SU-DHL-6 (cell line): ENCODE results near the gene KRT2.

Experiments
- H2AFZ ChIP-seq: fragments of 200-600 bp; sonication (generic); 2 replicates; pipeline ENCODE4 v1.6.1; 2014; ENCODE audit warnings: low read depth, mild to moderate bottlenecking, moderate library complexity, mixed read lengths, antibody characterized with exemption, low read length; ENCODE audit not compliant: severe bottlenecking
- H3F3A ChIP-seq: fragments of 200-600 bp; shearing (Covaris generic); 2 replicates; pipeline ENCODE4 v1.6.0; 2016; ENCODE audit warnings: antibody characterized with exemption, mild to moderate bottlenecking; ENCODE audit not compliant: insufficient read depth
- H3K27ac ChIP-seq: fragments of 200-600 bp; sonication (generic); 2 replicates; pipeline ENCODE4 v1.5.1; 2016; ENCODE audit warnings: low read depth, mild to moderate bottlenecking, low read length, moderate library complexity, mixed read lengths
- H3K27me3 ChIP-seq: fragments of 200-600 bp; sonication (generic), shearing (Covaris generic); 2 replicates; pipeline ENCODE4 v1.6.0; 2014; ENCODE audit warnings: mild to moderate bottlenecking, low read length
- H3K36me3 ChIP-seq: fragments of 200-600 bp; sonication (generic); 2 replicates; pipeline ENCODE4 v1.6.1; 2014; ENCODE audit warnings: mild to moderate bottlenecking, low read length, mixed read lengths
- H3K4me2 ChIP-seq: fragments of 300-600, 200-600 bp; shearing (Covaris generic), sonication (generic); 2 replicates; pipeline ENCODE4 v1.6.0; 2014; ENCODE audit warnings: low read length, low read depth, mild to moderate bottlenecking; ENCODE audit not compliant: poor library complexity, severe bottlenecking
- H3K4me3 ChIP-seq: fragments of 200-600 bp; sonication (generic); 2 replicates; pipeline ENCODE4 v1.5.1; 2014; ENCODE audit warnings: antibody characterized with exemption, low read length, mild to moderate bottlenecking, mixed read lengths; ENCODE audit not compliant: insufficient read depth, poor library complexity, severe bottlenecking
- H3K79me2 ChIP-seq: fragments of 200-600 bp; sonication (generic); 2 replicates; pipeline ENCODE4 v1.6.1; 2014; ENCODE audit warnings: mild to moderate bottlenecking, low read length, moderate library complexity; ENCODE audit not compliant: insufficient read depth
- H3K9ac ChIP-seq: fragments of 200-600 bp; sonication (generic); 2 replicates; pipeline ENCODE4 v1.7.0; 2014; ENCODE audit warnings: mild to moderate bottlenecking, low read length
- H3K9me2 ChIP-seq: fragments of 200-600 bp; sonication (generic); replicated peaks from 2 replicates; pipeline ENCODE4 v1.6.1; 2014; ENCODE audit warnings: low read length; ENCODE audit not compliant: insufficient read depth
- H3K9me3 ChIP-seq: fragments of 200-600 bp; sonication (generic); 2 replicates; pipeline ENCODE4 v1.6.1; 2014; ENCODE audit warnings: low read length, mixed read lengths; ENCODE audit not compliant: insufficient read depth
- H4K20me1 ChIP-seq: fragments of 200-600 bp; sonication (generic); 2 replicates; pipeline ENCODE4 v1.6.1; 2014; ENCODE audit warnings: low read depth, mild to moderate bottlenecking, antibody characterized with exemption, low read length, moderate library complexity, mixed read lengths
- EZH2phosphoT487 ChIP-seq: fragments of 200-600 bp; sonication (generic), shearing (Covaris generic); conservative IDR thresholded peaks from 2 replicates; pipeline ENCODE4 v1.6.1; 2018; ENCODE audit warnings: mild to moderate bottlenecking, antibody characterized with exemption, low read length, moderate library complexity, mixed read lengths
- TF ChIP-seq, protein P1 (sequence below): fragments of 200-600 bp; sonication (generic); IDR thresholded peaks from one replicate; pipeline ENCODE4 v1.5.1; 2017; ENCODE audit warnings: antibody characterized with exemption, mild to moderate bottlenecking, low read length, moderate library complexity; ENCODE audit not compliant: insufficient read depth, poor library complexity, severe bottlenecking

Gene KRT2

DNA sequence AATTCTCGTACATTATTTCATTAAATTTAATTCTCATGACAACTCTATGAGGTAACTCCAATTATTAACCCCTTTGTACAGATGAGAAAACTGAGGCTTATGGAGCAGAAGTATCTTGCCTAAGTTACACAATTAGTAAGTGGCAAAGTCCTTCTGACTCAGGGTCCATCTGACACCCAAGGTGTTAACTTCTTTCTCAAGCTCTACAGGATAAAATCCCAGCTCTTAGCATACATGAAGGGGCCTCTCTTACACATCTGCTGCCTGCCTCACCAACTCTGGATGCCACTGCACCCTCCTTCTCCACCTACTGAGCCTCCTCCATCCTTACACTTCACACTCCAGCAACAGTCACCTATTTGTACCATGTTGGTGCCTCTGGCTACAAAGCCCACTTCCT, 46.5 kb downstream of the KRT2 start:
- TF ChIP-seq, protein P1, sequence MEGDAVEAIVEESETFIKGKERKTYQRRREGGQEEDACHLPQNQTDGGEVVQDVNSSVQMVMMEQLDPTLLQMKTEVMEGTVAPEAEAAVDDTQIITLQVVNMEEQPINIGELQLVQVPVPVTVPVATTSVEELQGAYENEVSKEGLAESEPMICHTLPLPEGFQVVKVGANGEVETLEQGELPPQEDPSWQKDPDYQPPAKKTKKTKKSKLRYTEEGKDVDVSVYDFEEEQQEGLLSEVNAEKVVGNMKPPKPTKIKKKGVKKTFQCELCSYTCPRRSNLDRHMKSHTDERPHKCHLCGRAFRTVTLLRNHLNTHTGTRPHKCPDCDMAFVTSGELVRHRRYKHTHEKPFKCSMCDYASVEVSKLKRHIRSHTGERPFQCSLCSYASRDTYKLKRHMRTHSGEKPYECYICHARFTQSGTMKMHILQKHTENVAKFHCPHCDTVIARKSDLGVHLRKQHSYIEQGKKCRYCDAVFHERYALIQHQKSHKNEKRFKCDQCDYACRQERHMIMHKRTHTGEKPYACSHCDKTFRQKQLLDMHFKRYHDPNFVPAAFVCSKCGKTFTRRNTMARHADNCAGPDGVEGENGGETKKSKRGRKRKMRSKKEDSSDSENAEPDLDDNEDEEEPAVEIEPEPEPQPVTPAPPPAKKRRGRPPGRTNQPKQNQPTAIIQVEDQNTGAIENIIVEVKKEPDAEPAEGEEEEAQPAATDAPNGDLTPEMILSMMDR: no peak
- no peak for TF ChIP-seq EZH2phosphoT487
- no peaks in the 10 kb centered on the region for H3K36me3 ChIP-seq
- no peak overlapping the region for H3K27ac ChIP-seq
- no peaks in the 10 kb centered on the region for H3K9me3 ChIP-seq
- no peaks in the 10 kb centered on the region for H4K20me1 ChIP-seq
- H3K79me2 ChIP-seq: no peaks in the 10 kb centered on the region
- H3K4me2 ChIP-seq: no peak overlapping the region
- no peaks in the 10 kb centered on the region for H3K9me2 ChIP-seq
- H3K9ac ChIP-seq: no peak overlapping the region
- no peaks in the 10 kb centered on the region for H3K27me3 ChIP-seq
- no peaks in the 10 kb centered on the region for H3F3A ChIP-seq
- H2AFZ ChIP-seq: no peak overlapping the region
- no peak overlapping the region for H3K4me3 ChIP-seq

GRCh38 chr12:52604859-52605258, 47.2 kb downstream of the KRT2 start:
- no peak overlapping the region for H3K9ac ChIP-seq
- H3F3A ChIP-seq: no peaks in the 10 kb centered on the region
- no peaks in the 10 kb centered on the region for H3K79me2 ChIP-seq
- H3K9me3 ChIP-seq: no peaks in the 10 kb centered on the region
- no peak overlapping the region for H3K27ac ChIP-seq
- H4K20me1 ChIP-seq: no peaks in the 10 kb centered on the region
- no peaks in the 10 kb centered on the region for H3K9me2 ChIP-seq
- H3K36me3 ChIP-seq: no peaks in the 10 kb centered on the region
- TF ChIP-seq EZH2phosphoT487: no peak
- TF ChIP-seq, protein P1: no peak
- H2AFZ ChIP-seq: no peak overlapping the region
- no peak overlapping the region for H3K4me3 ChIP-seq
- no peaks in the 10 kb centered on the region for H3K27me3 ChIP-seq
- H3K4me2 ChIP-seq: no peak overlapping the region

GRCh38 chr12:52603314-52603713, 48.7 kb downstream of the KRT2 start:
- Histone ChIP-seq H3K9me2 (no peaks in the 10 kb centered on the region), H3F3A (no peaks in the 10 kb centered on the region), H3K79me2 (no peaks in the 10 kb centered on the region), H3K36me3 (no peaks in the 10 kb centered on the region), H3K9me3 (no peaks in the 10 kb centered on the region), H3K27ac (no peak overlapping the region), H4K20me1 (no peaks in the 10 kb centered on the region), H3K9ac (no peak overlapping the region), H2AFZ (no peak overlapping the region), H3K4me2 (no peak overlapping the region), H3K4me3 (no peak overlapping the region), H3K27me3 (no peaks in the 10 kb centered on the region)
- no peak for TF ChIP-seq EZH2phosphoT487
- TF ChIP-seq, protein P1: no peak

GRCh38 chr12:52602552-52602951, 49.5 kb downstream of the KRT2 start:
- no peaks in the 10 kb centered on the region for H3K9me3 ChIP-seq
- H3K27me3 ChIP-seq: no peaks in the 10 kb centered on the region
- no peaks in the 10 kb centered on the region for H4K20me1 ChIP-seq
- H3K9ac ChIP-seq: no peak overlapping the region
- H3K4me3 ChIP-seq: no peak overlapping the region
- no peak overlapping the region for H3K4me2 ChIP-seq
- H3K27ac ChIP-seq: no peak overlapping the region
- no peaks in the 10 kb centered on the region for H3K36me3 ChIP-seq
- no peaks in the 10 kb centered on the region for H3F3A ChIP-seq
- H3K9me2 ChIP-seq: no peaks in the 10 kb centered on the region
- TF ChIP-seq EZH2phosphoT487: no peak
- TF ChIP-seq, protein P1: no peak
- H3K79me2 ChIP-seq: no peaks in the 10 kb centered on the region
- no peak overlapping the region for H2AFZ ChIP-seq
